ENCODE measurements around the gene CCDC47.
A peak's percentile ranks its signal among the peaks of the same experiment; 100 is the strongest.
"Not testable (repeated sequence)": the region's sequence is repeated elsewhere in the genome, so short reads cannot be mapped to it uniquely, and the experiment has no call there.

CCDC47 gene, protein sequence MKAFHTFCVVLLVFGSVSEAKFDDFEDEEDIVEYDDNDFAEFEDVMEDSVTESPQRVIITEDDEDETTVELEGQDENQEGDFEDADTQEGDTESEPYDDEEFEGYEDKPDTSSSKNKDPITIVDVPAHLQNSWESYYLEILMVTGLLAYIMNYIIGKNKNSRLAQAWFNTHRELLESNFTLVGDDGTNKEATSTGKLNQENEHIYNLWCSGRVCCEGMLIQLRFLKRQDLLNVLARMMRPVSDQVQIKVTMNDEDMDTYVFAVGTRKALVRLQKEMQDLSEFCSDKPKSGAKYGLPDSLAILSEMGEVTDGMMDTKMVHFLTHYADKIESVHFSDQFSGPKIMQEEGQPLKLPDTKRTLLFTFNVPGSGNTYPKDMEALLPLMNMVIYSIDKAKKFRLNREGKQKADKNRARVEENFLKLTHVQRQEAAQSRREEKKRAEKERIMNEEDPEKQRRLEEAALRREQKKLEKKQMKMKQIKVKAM

GRCh38 chr17:63773272-63774140, at the start of gene CCDC47:
Gene CCDC47, minus strand, starts transcription at chr17:63773597. Its CDS starts 7,422 bp downstream, at chr17:63766175.
- peak; percentile 94 to 95 for DNase-seq (ENCODE audit: low read depth in 2 of 2)

GRCh38 chr17:63822537-63822936, 49.1 kb upstream of the CCDC47 start:
- DNase-seq (ENCODE audit: low read depth in 2 of 2) = no peak

DNA sequence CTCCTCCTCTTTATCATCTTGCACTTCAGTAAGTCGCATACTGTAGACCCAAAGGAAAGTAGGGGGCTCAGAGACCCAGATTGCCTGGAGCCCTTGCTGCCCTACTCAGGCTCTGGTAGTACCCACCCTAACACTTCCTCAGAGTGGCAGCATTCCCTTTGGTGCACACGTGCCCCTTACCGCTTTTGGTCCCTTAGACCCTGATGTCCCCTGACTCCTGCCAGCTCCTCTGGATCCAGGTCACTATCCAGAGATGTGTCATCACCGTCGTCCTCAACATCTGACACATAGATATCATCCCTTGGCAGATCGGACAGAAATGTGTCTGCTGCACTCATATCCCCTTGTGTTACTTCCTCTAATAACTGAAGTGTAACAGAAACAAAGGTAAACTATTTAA, 48.4 kb upstream of the CCDC47 start:
- no peak for DNase-seq (ENCODE audit: low read depth in 2 of 2)

DNA sequence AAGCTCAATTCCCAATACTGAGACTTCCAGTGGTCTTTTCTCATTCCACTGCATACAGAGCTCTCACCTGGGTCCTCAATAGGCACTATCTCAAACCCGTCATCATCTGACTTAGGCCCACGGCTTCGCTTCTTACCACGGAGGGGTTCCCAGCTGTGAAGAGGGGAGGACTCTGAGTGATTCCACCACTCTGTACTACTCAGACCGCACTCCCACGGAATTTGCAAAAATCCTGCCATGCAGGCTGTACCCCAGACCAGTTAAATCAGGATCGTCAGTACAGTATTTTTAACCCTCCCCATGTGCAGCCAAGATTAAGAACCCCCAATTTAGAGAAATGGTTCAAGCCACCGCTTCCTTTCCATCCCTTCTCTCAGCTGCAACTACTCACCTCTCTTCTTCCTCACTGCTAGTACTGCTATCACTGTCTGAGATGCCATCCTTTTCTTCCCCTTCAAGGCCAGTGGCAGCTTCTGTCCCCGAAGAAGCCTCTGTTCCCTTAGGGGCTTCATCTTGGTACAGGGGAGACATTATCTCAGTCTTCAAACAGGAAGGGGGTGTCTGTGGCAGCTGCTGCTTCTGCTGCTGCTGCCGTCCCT, 47.7 kb upstream of the CCDC47 start:
- no peak for DNase-seq (ENCODE audit: low read depth in 2 of 2)

DNA sequence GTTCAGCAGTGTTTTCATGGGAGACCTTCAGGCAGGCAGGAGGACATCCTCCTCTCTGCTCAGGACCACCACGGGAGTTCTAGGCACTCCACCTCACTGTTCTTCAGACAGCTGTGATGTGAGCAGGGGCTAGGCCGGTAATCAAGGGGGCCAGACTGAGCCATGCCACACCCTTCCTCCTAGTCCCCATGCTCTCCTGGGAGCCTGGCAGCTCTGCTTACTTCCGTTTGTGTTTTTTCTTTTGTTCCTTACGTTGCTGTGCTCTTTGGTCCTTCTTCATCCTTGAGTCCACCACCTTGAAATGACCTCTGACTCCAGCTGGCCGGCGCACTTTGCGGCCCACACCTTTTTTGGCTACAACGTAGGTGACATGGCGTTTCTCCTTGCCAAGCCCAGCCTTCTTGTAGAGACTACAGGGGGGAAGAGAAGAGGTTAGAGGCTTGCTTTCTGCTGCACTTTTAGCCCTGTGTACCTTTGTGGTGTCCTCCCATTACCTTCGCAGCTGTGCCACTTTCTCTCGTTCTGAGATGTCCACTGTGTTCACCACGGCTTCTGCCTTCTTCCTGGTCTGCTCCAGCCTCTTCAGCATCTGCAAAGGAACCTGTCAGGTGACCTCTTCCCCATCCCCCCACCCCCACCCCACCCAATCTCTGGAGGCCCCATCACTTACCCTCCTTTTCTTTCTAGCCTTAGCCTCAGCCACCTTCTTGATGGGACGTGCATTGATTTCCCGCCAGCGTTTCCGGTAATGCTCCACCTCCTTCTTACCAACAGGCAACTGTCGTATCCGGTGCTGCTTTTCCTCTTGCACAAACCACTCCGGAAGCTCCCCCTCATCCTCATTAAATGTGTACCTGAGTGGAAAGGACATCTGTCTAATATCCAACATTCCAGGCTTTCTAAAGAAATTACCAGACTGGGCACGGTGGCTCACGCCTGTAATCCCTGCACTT, 46.5 kb upstream of the CCDC47 start:
- DNase-seq (ENCODE audit: low read depth in 2 of 2) = no peak

DNA sequence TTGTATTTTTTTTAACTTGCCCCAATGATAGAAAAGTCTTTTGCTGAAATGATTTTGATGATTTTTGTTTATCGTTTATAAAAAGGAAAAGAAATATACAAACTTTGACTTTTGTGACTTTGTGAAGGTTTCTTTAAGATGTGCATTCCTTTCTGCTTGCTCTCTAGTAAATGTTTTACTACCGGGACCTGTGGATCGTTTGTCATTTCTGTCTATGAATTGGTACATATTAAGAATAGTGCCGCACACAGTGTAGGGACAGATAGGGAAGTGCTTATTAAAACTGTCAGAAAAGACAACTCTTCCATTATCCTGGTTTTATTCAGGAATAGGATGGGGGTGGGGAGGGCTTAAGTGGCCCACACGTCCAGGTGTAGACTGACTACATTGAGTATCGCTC, 45.7 kb upstream of the CCDC47 start:
- DNase-seq (ENCODE audit: low read depth in 2 of 2) = no peak

DNA sequence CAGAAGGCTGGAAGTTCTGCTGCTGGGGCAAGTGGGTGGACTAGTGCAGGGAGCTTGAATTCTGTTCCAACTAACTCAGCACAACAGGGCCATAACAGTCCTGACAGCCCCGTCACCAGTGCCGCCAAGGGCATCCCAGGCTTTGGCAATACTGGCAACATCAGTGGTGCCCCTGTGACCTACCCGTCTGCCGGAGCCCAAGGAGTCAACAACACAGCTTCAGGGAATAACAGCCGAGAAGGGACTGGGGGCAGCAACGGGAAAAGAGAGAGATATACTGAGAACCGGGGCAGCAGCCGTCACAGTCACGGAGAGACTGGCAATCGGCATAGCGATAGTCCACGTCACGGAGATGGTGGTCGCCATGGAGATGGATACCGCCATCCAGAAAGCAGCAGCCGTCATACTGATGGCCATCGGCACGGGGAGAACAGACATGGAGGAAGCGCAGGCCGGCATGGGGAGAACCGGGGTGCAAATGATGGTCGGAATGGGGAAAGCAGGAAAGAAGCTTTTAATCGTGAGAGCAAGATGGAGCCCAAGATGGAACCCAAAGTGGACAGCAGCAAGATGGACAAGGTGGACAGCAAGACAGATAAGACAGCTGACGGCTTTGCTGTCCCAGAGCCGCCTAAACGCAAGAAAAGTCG, 44.5 kb upstream of the CCDC47 start:
- no peak for DNase-seq (ENCODE audit: low read depth in 2 of 2)

GRCh38 chr17:63816669-63817068, 43.3 kb upstream of the CCDC47 start:
- DNase-seq (ENCODE audit: low read depth in 2 of 2) = no peak

DNA sequence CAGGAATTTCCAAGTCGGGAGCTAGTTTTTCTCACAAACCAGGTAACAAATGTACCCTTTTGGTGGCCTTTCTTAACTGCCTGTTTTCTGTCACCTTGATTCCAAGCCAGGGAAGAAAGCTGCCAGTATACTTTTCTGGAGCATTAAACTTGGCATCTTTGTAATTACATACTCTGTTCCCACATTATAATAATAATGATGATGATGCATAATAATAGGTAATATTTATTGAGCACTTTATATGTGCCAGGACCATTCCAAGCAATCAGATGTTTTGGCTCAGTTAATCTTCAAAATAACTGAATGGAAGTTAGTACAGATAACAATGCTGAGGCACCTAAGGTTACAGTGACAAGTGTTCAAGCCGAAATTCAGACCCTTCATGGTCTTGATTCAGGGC, 42.7 kb upstream of the CCDC47 start:
- DNase-seq (ENCODE audit: low read depth in 2 of 2) = no peak

DNA sequence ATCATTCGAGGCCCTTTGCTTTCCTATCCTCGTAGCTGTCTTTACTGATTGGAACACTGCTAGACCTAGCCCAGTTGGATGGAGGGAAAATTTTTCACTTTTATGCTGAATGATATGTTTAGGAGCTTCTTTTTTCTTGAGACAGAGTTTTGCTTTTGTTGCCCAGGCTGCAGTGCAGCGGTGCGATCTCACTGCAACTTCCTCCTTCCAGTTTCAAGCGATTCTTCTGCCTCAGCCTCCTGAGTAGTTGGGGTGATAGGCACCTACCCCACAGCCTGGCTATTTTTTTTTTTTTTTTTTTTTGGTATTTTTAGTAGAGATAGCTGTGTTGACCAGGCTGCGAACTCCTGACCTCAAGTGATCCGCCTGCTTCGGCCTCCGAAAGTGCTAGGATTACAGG, 36.6 kb upstream of the CCDC47 start:
- no peak for DNase-seq (ENCODE audit: low read depth in 2 of 2)

DNA sequence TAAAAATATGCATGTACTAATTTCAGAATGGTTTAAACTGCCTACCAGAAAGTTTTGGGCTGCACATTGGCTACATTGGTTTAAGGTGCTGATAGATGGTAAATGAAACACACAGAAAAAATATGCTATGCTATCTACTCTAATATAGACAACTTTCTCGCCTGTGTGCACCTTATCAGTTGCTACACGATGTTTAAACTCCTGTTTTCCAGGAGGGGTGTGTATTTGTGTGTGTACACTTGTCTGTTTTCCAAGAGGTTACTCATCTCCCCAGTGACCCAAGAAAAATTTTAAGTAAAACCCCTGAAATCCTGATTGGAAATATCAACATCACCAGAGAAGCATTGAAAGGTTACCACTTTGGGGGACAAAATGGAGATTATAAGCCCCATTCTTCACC, 32.2 kb upstream of the CCDC47 start:
- no peak for DNase-seq (ENCODE audit: low read depth in 2 of 2)

- DNase-seq (ENCODE audit: low read depth in 2 of 2) = no peak
Measured at GRCh38 chr17:63804328-63804727, 30.9 kb upstream of the CCDC47 start.

GRCh38 chr17:63800783-63801182, 27.4 kb upstream of the CCDC47 start:
- no peak for DNase-seq (ENCODE audit: low read depth in 2 of 2)

DNA sequence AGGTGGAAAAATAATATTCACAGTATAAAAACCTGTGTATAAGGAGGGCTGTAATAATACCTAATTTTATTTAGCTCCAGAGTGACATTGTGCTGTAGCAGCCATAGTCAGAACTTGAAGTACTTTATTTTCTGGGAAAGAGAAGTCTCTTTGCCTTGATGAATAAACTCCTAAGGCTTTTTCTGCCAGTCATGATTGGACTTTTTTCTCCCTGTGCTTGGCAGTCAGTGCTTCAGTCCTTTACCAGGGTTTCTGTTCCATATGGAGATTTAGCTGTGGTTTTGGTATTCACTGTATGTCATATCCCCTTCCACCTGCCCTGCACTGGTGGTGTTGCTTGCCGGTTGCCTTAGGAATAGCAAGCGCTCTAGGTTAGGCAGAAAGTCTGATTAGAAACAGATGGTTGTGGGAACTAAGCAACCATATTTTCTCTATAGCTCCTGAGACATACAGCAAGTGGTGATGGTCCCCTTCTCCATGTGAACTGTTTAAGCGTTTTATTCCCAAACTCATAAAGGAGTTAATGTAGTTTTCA, 25.2 kb upstream of the CCDC47 start:
- DNase-seq (ENCODE audit: low read depth in 2 of 2) = no peak

- not testable (repeated sequence) for DNase-seq (ENCODE audit: low read depth in 2 of 2)
Measured at GRCh38 chr17:63796375-63796774, 23.0 kb upstream of the CCDC47 start.

DNA sequence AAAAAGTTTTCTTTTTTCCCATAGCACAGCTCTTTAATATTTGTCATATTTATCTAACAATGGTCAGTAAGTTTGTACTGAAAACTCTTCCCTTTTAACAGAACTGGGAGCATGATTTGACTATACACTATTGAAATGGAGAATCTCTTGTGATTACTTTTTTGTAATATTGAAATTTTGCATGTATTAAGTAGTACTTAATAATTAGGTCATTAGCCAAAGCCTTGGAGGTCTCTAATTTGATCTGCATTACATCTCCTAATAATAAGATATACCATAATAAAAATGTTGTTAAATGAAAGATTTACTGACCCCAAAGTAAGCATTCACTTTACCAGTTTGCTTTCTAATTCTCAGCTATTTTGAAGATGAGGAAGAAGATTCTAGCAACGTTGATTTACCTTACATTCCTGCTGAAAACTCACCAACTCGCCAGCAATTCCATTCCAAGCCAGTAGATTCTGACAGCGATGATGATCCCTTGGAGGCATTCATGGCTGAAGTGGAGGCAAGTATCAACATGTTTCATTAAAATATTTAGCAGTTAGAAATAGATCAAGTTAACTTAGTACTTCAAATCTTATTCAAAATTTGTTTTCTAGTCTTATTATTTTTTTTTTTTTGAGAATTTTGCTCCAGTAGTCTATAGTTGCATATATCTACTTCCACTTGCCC, 18.8 kb upstream of the CCDC47 start:
- no peak for DNase-seq (ENCODE audit: low read depth in 2 of 2)

GRCh38 chr17:63790057-63790456, 16.7 kb upstream of the CCDC47 start:
- no peak for DNase-seq (ENCODE audit: low read depth in 2 of 2)

DNA sequence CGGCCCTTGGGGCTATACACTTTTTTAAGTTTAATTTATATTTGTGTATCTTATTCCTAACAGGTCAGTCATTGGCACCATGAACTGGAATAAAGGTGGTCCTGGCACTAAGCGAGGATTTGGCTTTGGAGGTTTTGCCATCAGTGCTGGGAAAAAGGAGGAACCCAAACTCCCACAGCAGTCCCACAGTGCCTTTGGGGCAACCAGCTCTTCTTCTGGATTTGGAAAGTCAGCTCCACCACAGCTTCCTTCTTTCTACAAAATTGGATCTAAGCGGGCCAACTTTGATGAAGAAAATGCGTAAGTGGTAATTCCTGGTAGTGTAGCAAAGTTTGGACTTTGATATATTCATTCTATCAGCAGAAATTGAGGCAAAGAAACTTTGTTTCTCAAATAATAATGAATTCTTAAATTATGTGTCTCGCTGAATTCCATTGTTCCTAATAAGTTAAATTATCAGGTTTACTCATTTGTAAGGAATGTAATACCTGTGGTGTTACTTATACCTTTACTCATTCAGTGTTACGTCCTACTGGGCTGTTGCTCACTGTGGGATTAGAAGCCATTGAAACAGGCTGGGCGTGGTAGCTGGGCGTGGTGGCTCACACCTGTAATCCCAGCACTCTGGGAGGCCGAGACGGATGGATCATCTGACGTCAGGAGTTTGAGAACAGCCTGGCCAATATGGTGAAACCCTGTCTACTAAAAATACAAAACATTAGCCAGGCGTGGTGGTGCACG, 13.7 kb upstream of the CCDC47 start:
- DNase-seq (ENCODE audit: low read depth in 2 of 2) = no peak

GRCh38 chr17:63786117-63786516, 12.7 kb upstream of the CCDC47 start:
- no peak for DNase-seq (ENCODE audit: low read depth in 2 of 2)
